SK-N-SH (cell line): ENCODE results near the gene PAX3.

Source experiments
- FOSL2 ChIP-seq: IDR thresholded peaks from 2 replicates; pipeline ENCODE4 v1.4.0; 2012; ENCODE audit warnings: low read depth, mild to moderate bottlenecking, moderate library complexity, borderline replicate concordance
- FOXJ3 ChIP-seq: sonication (generic); formaldehyde crosslinking; IDR thresholded peaks from 2 replicates; pipeline ENCODE4 v1.5.1; 2020; ENCODE audit warnings: mild to moderate bottlenecking, missing genetic modification reagents
- GABPA ChIP-seq: IDR thresholded peaks from 2 replicates; pipeline ENCODE4 v1.4.0; 2012; ENCODE audit warnings: low read depth, mild to moderate bottlenecking
- MAX ChIP-seq: IDR thresholded peaks from 2 replicates; pipeline ENCODE4 v1.4.0; 2012; ENCODE audit warnings: low read depth
- MXI1 ChIP-seq: IDR thresholded peaks from 2 replicates; pipeline ENCODE4 v1.6.1; 2012; ENCODE audit warnings: mild to moderate bottlenecking, low read depth, low read length, improper control_type of control experiment
- PBX3 ChIP-seq: IDR thresholded peaks from 2 replicates; pipeline ENCODE4; 2012
- TF ChIP-seq, protein P1 (sequence below): fragments of 150-350 bp; IDR thresholded peaks from 2 replicates; pipeline ENCODE4 v1.6.1; 2016; ENCODE audit warnings: mild to moderate bottlenecking, low read depth, low read length

- TF ChIP-seq, protein P1, sequence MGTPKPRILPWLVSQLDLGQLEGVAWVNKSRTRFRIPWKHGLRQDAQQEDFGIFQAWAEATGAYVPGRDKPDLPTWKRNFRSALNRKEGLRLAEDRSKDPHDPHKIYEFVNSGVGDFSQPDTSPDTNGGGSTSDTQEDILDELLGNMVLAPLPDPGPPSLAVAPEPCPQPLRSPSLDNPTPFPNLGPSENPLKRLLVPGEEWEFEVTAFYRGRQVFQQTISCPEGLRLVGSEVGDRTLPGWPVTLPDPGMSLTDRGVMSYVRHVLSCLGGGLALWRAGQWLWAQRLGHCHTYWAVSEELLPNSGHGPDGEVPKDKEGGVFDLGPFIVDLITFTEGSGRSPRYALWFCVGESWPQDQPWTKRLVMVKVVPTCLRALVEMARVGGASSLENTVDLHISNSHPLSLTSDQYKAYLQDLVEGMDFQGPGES = no peak
- no peak for TF ChIP-seq GABPA
- TF ChIP-seq MXI1 = no peak
- TF ChIP-seq PBX3 = no peak
- TF ChIP-seq MAX = no peak
- no peak for TF ChIP-seq FOSL2
- no peak for TF ChIP-seq FOXJ3
These were observed 26.9 kb downstream of the PAX3 start for GRCh38 chr2:222271854-222272253.
